AG09309 (cell line): ENCODE results near the gene MAST4.
A peak's percentile ranks its signal among the peaks of the same experiment; 100 is the strongest.
"Not testable (repeated sequence)": the region's sequence is repeated elsewhere in the genome, so short reads cannot be mapped to it uniquely, and the experiment has no call there.

Experiments used
- DNase-seq: peaks from one replicate; pipeline ENCODE4 v3.0.0-alpha.2; 2010; ENCODE audit warnings: low read depth
- H3K4me3 ChIP-seq: 2 replicates; pipeline ENCODE4 v1.5.1; 2011; ENCODE audit warnings: mild to moderate bottlenecking, low read depth, low read length, moderate library complexity; ENCODE audit not compliant: control insufficient read depth
- TF ChIP-seq, protein P1 (sequence below): IDR thresholded peaks from 2 replicates; pipeline ENCODE4 v1.5.1; 2011; ENCODE audit warnings: mild to moderate bottlenecking, low read depth, low read length, inconsistent platforms; ENCODE audit not compliant: insufficient read depth, control insufficient read depth; ENCODE audit errors: missing control alignments

The MAST4 gene

DNA sequence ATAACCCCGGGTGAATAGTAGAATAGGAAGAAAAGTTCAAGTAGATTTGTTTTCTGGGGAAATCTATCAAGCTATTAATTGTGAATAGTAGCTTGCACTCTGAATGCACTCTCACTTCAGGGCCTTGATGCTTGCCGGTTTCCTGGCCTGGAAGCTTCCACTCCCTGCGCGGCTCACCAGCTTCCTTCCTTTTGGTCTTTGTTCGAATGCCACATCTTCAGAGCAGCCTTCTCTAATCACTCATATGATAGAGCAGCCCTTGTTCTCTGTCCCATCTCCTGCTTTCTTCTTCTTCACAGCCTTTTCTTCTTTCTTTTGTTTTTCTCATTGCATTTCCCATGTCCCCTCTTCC is 146.7 kb downstream of the MAST4 start:
- DNase-seq: no peak
- H3K4me3 ChIP-seq: no peak overlapping the region
- TF ChIP-seq, protein P1, sequence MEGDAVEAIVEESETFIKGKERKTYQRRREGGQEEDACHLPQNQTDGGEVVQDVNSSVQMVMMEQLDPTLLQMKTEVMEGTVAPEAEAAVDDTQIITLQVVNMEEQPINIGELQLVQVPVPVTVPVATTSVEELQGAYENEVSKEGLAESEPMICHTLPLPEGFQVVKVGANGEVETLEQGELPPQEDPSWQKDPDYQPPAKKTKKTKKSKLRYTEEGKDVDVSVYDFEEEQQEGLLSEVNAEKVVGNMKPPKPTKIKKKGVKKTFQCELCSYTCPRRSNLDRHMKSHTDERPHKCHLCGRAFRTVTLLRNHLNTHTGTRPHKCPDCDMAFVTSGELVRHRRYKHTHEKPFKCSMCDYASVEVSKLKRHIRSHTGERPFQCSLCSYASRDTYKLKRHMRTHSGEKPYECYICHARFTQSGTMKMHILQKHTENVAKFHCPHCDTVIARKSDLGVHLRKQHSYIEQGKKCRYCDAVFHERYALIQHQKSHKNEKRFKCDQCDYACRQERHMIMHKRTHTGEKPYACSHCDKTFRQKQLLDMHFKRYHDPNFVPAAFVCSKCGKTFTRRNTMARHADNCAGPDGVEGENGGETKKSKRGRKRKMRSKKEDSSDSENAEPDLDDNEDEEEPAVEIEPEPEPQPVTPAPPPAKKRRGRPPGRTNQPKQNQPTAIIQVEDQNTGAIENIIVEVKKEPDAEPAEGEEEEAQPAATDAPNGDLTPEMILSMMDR: no peak

DNA sequence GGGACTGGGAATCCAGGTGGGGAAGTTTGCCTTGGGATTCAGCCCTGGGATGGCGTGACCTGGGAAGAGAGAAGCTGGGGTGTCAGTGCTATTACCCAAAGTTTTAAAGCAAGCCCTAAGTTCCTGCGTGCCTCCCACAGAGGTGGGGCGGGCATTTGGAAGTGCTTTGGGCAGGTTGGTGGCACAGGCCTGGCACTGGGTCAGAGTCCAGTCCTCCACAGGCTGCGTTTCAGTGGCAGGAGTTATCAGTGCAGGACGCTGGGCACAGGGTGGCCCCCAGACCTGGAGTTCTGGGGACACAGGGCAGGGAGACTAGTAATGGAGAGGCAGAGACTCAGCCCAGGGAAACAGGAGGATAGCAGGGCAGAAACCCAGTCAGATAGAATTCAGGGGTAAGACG is 147.2 kb downstream of the MAST4 start:
- TF ChIP-seq, protein P1: no peak
- no peak for DNase-seq
- H3K4me3 ChIP-seq: no peak overlapping the region

DNA sequence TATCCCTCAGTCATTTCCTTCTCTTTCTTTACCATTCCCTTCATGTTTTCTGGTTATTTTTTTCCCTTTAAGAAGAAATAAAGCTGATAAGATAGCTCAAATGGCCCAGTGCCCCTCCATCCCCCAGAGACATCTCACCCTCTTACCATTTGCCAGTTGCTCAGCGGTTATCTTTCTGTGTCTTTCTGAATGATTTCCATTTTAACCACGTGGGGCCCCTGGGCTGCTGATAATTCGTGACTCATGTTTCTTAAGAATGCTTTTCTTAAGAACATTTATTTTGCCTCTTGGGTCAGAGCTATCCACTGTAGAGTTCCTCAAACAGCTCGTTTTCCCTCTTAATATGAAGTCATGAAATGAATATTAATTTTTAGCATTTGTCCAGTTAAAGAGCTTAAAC is 147.8 kb downstream of the MAST4 start:
- DNase-seq: no peak
- H3K4me3 ChIP-seq: no peak overlapping the region
- TF ChIP-seq, protein P1: no peak

DNA sequence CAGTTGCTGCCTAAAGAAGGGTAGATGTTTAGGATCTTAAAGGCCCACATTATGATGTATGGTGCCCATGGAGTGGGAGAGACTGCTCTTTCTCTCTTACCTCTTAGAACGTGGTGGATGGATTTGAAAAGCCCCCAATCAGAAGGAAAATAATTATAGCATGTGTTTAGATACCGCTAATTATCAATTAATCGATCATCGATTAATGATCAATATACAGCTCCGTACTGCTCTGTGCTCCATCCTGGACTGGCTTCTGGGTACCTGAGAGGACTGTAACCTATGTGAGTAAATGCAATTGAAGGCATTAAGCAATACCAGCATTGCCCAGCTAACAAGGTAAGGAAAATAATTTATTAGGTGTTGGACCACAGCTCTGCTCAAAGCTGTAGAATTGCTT is 149.1 kb downstream of the MAST4 start:
- no peak overlapping the region for H3K4me3 ChIP-seq
- no peak for DNase-seq
- TF ChIP-seq, protein P1: no peak

DNA sequence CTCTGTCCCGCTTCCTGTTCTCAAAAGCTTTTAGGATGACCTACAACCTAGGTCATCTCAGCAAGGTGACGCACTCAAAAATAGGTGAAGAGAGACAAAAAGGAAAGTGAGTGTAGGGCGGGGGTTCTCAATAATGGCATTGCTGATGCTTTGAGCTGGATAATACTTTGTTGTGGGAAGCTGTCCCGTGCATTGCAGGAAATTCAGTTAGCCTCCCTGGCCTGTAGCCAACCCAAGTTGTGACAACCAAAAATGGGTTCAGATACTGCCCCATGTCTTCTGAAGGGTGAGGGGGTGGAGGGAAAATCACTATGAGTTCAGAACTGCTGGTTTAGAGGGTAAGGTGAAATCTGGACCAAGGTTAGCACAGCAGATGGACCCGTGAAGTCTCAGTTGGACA is 151.4 kb downstream of the MAST4 start:
- TF ChIP-seq, protein P1: no peak
- DNase-seq: no peak
- H3K4me3 ChIP-seq: no peak overlapping the region

DNA sequence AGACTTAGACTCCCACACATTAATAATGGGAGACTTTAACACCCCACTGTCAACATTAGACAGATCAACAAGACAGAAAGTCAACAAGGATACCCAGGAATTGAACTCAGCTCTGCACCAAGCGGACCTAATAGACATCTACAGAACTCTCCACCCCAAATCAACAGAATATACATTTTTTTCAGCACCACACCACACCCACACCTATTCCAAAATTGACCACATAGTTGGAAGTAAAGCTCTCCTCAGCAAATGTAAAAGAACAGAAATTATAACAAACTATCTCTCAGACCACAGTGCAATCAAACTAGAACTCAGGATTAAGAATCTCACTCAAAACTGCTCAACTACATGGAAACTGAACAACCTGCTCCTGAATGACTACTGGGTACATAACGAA is 156.5 kb downstream of the MAST4 start:
- H3K4me3 ChIP-seq, DNase-seq: not testable (repeated sequence)

DNA sequence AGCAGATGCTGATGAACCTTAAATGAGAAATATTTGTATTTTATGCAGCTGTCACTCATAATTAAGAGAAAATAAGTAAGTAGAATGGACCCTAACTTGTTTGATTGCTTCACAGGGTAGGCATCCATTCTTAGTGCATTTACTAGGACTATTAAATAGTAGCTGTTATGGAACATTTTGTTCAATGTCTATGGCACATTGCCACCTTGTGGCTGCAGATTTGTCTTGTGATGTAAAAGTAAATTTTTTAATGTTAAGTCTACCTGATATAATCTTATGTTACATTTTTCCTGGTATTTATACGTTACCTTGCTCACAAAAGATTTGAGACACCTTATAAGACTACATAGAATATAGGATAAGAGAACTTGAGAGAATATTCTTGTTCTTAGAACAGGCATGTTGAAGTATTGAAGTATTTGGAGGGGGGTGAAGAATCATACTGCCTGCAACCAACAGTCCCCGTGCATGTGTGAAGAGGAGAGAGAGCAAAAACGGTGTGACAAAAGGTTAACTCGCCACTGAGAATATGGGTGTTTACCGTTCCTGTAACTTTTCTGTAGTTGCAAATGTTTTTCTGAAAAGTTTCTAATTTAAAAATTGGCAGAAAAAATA is 161.1 kb downstream of the MAST4 start:
- no peak for DNase-seq
- no peak overlapping the region for H3K4me3 ChIP-seq
- TF ChIP-seq, protein P1: peak; percentile 37
